IPS DF 19.7 (cell line): Measurements from ENCODE around the gene KRT24.

Experiments used
- DNase-seq: peaks from one replicate; pipeline ENCODE4 v3.0.0-alpha.2; 2013; ENCODE audit warnings: low read depth, low spot score

The KRT24 gene

DNA sequence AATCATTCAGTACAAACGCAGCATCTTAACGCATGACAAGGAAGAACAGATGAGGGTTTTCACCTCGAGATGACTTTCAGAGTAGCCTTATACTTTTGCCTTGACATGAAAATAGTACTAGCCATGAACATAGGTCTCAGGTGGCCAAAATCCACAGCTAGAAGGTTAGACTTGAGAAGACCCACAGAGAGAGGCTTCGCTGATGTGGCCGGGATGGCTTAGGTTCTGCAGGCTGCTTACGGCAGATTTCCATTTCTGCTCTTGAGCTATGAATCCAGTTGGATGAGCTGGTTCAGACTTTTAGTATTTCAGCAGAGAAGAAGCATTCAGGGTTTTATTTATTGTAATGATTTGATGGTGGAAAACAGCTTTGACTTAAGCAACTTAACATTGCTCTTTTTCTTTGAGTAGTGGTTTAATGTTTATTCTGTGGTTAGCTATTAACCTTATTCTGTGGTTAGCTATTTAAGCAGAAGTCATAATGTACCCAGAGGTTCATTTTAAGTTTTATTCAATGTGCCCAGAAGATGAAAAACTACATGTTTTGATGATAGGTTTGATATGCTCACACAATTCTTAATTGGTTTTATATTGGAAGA, 7.6 kb downstream of the KRT24 start:
- no peak for DNase-seq

DNA sequence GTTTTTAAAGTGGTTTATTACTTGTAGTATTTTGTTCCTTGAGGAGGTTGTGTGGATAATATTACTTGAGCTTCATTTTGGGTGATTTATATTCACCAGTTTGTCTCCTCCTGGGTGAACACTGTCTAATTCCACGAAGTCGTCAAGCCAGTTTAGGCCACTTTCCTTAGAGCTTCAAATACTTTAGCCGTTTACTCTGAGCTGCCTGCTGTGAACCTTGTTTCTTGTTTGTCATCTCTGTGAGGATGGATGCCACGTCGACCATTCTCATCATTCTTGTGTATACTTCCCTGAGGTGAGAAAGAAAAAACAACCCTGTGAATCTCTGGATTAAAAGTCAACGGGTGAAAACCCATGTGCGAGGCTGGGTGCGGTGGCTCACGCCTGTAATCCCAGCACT, 9.0 kb downstream of the KRT24 start:
- no peak for DNase-seq

DNA sequence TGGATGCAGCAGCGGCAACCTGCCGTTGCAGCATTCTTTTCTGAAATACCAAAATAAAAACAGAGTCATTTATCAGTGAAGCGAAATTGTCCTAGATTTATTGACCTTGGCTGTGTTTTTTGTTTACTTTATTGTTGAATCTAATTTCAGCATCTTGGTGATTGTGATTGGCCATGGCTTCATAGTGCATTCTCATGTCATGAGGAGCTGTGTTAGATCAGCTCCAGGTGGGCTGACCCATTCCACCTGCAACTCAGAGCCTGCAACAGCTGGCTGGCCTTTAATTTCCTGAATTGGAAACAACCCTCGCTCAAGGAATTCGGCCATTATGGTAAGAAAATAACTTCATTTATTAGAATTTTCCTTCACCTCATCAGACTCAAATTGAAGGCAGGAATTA, 16.4 kb downstream of the KRT24 start:
- no peak for DNase-seq

DNA sequence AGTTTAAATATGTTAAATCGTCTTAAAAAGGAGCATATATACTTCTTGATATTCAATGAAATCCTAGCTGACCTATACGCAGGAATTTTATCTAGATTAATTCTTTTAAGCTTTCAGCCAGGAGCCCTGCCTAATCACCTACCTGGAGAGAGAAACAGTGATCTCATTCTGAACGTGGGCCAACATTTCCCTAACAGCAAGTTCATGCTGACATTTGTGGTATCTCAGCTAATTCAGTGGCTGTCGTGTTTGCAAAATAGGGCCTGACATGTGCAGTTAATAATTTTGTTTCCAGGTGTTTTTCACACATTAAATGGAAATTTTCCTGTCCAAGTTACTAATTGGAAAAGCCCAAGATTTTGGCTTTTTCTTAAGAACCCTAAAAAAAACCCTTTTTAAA, 17.4 kb downstream of the KRT24 start:
- DNase-seq, result no peak

GRCh38 chr17:40680998-40681397, 22.6 kb downstream of the KRT24 start:
- no peak for DNase-seq

- no peak for DNase-seq
Measured at GRCh38 chr17:40679523-40679907, 24.0 kb downstream of the KRT24 start.

GRCh38 chr17:40678902-40679522, 24.5 kb downstream of the KRT24 start:
- no peak for DNase-seq

GRCh38 chr17:40675905-40676304, 27.6 kb downstream of the KRT24 start:
- no peak for DNase-seq

GRCh38 chr17:40672654-40673053, 30.9 kb downstream of the KRT24 start:
- no peak for DNase-seq

DNA sequence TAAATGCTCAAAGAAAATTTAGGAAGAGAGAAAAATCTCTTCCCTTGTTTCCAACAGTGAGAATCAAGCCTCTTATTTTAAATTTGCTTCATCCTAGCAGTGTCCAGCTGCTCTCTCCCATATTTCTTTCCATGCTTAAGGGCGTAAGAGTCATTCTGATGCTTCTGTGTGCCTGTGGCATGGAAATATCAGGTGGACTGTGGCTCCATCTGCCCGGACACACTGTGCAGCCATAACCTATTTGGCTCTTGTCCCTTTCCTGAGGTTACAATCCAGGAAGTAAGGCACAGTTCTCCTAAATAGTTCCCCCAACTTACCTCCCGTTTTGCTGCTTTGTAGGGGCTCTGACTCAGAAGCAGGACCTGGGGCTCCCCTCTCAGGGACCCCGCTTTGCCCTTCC, 32.3 kb downstream of the KRT24 start:
- DNase-seq, result no peak

DNA sequence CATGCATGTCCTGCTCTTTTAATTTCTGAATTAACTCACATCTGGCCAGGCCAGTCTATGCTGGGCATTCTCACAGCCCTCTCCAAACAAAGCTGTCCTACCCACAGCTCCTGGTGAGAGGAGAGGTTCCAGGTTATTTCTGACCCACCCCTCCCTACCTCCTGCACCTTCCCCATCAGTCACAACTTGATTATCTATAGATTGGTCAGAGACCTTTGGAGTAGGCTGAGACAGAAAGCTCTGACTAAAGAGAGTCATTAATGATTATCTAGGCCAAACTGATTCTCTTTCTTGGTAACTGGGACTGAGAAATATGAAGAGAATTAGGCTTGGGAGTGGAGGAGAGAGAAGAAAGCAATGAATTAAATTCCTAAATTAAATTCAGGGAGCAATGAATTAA, 37.2 kb downstream of the KRT24 start:
- no peak for DNase-seq

DNA sequence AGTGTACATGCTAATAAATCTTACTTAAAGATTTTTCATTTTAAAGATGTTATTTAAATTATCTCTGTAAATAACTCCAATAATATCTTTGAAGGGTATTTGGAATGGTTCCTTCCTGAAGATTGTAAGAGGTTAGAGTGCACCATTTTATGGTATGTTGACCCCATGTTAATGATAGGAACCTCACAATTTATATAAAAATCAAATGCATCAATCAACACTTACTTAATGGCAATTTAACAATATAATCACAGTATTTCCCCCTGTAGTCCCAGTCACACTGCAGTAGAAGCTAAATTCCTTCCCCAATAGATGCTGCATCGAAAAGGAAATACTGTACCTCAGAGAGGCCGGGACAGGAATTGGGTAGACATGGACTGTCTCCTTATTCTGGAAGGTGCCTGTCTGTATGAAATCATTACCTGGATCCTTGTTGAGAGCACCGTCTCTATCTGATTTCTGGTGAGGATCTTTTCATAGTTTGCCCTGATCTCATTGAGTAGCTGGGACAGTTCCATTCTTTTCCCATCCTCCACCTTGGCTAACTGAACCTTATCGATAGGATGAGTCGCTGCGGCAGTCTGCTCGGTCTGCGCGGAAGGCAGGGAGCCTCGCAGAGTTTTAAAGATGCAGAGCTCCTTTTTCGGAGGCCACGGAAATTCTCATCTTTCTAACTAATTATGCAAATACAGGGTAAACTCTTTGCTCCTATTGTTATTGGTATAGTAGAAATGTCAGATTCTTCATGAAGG, 38.8 kb downstream of the KRT24 start, which contains the start of gene KRT222:
KRT222 (minus strand) TSS at position 596 of the 752 bp plus-strand sequence; CDS start at position 518, 78 bp downstream.
- no peak for DNase-seq

- no peak for DNase-seq
Measured at GRCh38 chr17:40663252-40663651, 40.3 kb downstream of the KRT24 start.

- DNase-seq, result no peak
Measured at GRCh38 chr17:40659911-40660310, 43.6 kb downstream of the KRT24 start.

DNA sequence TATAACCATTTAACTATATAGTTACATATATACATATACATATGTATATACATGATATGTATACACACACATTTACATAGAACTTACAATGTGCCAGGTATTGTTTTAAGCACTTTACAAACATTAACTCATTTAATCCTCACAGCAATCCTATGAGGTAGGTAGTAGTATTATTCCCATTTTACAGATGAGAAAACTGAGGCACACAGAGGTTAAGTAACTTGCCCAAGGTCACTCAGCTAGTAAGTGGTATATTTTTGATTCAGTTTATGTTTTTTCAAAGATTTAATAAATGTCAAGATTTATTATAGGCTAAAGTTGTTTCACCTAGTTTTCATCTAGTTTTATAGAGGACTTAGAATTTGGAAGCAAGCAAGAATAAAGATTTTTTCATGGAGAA, 45.2 kb downstream of the KRT24 start:
- no peak for DNase-seq

DNA sequence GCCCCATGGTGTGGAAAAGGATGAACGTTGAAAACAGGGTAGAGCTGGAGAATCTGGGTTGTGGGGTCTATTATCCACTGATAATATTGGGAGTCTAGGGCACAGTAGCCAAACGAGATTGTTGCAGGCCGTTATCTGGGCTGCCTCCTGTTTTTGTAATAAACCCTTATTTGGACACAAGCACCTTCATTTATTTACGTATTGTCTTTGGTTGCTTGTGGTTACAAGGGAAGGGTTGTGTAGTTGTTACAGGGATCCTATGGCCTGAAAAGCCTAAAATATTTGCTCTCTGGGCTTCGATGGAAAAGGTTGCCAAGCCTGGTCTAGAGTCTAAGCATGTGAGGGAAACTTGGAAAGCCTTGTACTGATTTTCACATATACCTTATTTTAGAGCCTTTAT, 51.6 kb downstream of the KRT24 start:
- no peak for DNase-seq

DNA sequence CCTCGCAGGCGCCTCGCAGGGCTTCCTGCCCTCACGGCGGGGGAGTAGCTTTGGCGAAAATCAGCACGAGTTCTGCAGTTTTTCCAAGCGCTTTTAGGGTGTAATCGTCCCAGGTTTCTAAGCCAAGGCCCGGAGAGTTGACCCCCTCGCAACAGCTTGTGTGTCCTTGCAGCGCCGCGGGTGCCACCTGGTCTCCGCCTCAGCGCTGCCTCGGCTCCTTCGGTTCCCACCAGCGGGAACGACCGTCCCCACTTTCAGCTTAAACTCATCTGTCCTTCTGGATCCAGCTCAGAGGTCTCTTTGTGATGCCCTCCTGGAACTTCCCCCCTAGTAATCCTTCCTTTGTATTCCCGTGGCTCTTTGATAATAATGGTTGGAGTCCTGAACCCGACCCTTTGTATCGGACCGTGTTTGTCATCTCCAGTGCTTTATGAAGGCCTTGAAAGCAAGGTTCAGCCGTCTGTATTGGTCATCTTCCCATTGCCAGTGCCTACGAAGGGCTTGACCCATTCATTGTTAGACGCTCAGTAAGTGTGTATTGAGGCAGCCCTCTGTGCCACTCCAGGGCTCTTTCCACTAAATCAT, 55.1 kb downstream of the KRT24 start:
- no peak for DNase-seq
